Subcutaneous adipose tissue (tissue), 4 donors: ENCODE measurements around the gene GUK1. TPM values are rescaled to one million over a fixed set of nuclear protein-coding genes. Genes with fewer than 3 reads are reported as not detected.

Experiments
- total RNA-seq, 4 donors: library from RNA; depleted of rRNA; stranded (reverse); fragments of >200 nt; gene quantifications; one replicate each; pipeline ENCODE4 v1.1.0, GENCODE V29; 2016
- TF ChIP-seq, protein P1 (sequence below): fragments of 450-650 bp; IDR thresholded peaks from one replicate; pipeline ENCODE4 v1.5.1; 2016; ENCODE audit warnings: low read depth, mild to moderate bottlenecking, control low read depth, antibody characterized with exemption, moderate library complexity

The GUK1 gene
- total RNA-seq, 4 donors from 2014 or later, result 179 to 306 (median 285) TPM

DNA sequence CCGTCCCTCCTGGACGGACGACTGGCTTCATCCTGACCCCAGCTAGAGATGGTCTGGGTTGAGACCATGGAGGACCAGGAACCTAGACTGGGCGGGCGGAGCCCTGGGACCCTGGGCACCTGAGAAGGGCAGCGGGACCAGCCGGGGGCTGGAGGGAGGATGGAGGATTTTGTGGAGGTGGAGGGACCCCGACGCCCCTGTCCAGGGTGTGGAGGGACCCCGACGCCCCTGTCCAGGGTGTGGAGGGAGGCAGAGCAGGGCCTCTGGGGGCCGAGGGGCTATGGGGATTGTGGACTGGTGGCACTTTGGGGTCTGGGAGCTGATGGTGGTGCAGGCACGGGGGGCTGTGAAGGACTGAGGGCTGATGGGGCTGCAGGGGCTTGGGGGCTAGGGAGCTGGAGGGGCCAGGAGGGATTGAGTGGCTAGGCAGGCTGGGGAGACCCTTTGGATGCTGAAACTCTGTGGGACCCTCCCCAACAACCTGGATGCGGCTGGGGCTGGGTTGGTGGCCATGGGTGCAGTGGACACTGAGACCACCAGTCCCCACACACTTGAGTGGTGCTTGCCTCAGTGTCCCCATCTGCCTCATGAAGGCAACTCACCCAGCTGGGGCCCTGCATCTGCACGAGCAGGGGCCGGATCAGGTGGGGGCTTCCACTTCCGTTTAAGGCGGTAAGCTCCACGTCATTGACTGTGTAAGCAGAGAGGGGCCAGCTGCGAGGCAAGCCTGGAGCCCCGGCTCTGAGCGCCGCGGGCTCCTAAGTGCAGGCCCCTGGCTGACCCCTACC lies 17.1 kb downstream of the GUK1 start:
- TF ChIP-seq, protein P1, sequence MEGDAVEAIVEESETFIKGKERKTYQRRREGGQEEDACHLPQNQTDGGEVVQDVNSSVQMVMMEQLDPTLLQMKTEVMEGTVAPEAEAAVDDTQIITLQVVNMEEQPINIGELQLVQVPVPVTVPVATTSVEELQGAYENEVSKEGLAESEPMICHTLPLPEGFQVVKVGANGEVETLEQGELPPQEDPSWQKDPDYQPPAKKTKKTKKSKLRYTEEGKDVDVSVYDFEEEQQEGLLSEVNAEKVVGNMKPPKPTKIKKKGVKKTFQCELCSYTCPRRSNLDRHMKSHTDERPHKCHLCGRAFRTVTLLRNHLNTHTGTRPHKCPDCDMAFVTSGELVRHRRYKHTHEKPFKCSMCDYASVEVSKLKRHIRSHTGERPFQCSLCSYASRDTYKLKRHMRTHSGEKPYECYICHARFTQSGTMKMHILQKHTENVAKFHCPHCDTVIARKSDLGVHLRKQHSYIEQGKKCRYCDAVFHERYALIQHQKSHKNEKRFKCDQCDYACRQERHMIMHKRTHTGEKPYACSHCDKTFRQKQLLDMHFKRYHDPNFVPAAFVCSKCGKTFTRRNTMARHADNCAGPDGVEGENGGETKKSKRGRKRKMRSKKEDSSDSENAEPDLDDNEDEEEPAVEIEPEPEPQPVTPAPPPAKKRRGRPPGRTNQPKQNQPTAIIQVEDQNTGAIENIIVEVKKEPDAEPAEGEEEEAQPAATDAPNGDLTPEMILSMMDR, result no peak

DNA sequence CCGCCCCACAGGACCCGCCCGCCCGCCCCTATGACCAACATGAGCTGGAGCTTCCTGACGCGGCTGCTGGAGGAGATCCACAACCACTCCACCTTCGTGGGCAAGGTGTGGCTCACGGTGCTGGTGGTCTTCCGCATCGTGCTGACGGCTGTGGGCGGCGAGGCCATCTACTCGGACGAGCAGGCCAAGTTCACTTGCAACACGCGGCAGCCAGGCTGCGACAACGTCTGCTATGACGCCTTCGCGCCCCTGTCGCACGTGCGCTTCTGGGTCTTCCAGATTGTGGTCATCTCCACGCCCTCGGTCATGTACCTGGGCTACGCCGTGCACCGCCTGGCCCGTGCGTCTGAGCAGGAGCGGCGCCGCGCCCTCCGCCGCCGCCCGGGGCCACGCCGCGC lies 17.6 kb downstream of the GUK1 start:
- TF ChIP-seq, protein P1, result no peak

DNA sequence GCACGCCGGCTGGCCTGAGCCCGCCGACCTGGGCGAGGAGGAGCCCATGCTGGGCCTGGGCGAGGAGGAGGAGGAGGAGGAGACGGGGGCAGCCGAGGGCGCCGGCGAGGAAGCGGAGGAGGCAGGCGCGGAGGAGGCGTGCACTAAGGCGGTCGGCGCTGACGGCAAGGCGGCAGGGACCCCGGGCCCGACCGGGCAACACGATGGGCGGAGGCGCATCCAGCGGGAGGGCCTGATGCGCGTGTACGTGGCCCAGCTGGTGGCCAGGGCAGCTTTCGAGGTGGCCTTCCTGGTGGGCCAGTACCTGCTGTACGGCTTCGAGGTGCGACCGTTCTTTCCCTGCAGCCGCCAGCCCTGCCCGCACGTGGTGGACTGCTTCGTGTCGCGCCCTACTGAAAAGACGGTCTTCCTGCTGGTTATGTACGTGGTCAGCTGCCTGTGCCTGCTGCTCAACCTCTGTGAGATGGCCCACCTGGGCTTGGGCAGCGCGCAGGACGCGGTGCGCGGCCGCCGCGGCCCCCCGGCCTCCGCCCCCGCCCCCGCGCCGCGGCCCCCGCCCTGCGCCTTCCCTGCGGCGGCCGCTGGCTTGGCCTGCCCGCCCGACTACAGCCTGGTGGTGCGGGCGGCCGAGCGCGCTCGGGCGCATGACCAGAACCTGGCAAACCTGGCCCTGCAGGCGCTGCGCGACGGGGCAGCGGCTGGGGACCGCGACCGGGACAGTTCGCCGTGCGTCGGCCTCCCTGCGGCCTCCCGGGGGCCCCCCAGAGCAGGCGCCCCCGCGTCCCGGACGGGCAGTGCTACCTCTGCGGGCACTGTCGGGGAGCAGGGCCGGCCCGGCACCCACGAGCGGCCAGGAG lies 18.3 kb downstream of the GUK1 start:
- TF ChIP-seq, protein P1, result no peak

DNA sequence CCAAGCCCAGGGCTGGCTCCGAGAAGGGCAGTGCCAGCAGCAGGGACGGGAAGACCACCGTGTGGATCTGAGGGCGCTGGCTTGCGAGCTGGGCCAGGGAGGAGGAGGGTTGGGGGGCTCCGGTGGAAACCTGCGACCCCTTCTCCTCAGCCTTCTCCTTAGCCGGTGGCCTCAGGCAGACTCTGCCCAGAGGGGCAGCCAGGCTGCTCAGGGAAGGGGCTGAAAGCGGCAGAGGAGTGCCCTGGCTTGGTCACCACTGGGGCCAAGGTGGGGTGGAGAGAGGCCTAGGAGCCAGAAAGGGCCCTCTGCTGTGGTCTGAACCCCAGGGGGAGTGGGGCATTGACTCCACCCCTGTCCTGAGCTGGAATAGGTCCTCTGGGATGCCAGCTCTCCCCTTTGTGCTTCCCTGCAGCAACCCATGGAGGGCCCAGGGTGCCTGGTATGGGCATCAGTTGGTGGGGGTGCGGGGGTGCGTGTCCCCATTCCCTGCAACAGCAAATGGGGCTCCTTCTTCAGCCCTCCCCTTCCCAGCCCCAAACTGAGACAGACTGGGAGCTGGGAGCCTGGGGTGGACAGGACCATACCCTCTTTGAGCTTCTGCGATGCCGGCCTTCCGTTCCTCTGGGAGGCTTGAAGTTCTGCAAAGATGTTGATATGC lies 19.1 kb downstream of the GUK1 start:
- TF ChIP-seq, protein P1, result no peak

DNA sequence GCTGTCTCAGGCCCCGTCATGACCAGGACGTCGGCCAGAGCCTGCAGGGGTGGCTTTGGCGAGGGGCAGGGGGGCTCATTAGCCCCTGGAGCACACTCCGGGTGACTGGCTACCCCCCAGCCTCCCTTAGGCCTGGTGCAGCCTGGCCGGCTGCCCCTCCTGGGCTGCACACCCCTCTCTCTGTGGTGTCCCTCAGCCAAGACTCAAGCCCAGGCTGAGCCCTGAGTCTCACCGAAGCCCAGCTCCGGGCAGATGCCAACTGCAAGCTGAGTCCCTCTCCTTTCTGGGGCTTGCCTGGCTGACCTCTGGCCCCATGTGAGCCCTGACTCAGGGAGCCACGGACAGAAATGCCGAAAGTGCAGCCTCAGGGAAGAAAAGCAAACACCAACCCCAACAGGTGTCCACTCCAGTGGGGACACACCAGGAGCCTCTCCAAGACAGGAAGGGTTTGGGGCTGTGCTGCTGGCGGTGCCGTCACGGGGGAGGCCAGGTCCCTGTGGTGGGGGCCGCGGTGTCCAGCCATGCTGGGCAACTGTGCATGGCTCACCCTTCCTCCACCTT lies 20.2 kb downstream of the GUK1 start:
- TF ChIP-seq, protein P1, result no peak

DNA sequence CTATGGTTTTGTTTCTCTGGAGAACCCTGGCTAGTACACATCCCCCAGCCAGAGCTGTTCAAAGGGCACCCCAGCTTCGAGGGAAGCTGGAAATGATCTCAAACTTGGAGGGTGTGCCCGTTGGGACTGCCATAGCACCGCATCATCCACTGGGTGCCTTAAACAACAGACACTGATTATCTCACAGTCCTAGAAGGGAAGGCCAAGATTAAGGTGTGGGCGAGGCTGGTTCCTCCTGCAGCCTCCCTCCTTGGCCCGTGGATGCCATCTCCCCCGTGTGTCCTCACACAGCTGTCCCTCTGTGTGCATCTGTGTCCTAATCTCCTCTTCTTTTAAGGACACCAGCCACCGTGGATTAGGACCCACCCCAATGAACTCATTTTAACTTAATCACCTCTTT lies 21.3 kb downstream of the GUK1 start:
- TF ChIP-seq, protein P1, result no peak
